Measurements from ENCODE around the gene RUNX1.

Gene RUNX1

DNA sequence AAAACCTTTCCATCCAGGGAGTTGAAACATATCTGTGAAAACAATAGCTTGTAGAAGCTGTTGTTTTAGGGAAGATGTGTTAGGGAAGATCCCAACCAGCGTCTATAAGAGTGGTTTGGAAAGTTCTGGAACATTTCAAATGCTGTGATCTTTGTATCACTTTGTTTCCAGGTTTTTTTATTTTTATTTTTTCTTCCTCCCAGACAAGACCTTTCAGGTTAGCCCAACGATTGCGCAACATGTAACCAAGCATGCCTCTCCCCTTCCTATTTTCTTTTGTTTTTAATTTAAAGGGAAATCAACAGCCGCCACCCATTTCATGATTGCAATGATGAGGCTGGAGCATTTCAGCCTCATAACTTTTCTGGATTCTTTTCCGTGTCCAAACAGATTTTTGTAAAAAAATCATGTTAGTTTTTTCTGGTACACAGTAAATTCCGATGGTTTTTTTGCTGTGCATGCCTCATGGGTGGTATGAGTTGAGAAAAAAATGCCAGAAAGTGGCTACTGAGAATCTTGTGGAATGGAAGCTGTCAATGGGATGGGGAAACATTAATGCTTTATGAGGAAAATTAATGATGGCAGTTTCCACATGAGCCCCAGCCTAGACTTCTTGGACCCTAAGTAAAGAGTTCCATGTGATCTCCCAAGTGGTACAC is 109.3 kb downstream of the RUNX1 start:
- intact Hi-C loops (cut with DNase I) = no loop called here
- no peak for DNase-seq

DNA sequence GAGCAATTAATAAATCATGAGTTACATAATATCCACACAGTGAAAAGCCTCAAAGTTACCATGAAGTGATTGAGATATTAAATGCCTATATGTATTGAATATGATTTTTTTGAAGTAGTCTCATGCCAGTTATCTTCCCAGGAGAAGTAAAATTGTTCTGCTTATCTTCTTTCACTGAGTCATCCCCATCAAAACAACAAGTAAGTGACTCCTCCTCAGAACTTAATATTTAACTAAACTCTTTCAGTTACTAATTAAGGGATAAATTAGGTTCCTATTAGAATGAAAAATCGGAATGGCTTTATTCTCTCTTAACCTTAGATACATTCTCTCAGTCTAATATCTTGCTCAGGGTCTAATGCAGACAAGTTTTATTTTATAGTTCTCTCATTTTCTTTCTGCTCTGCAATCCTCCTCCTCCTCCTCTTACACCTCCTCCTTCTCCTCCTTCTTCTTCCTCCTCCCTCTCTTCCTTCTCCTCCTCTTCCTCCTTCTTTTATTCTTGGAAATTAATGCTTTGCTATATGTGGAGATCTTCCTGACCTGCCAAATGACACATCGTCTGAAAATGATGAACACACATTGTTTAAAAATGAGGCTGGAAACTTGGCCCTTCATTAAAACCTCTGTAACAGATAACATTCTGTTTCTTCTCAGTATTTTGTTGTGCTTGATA is 110.9 kb downstream of the RUNX1 start:
- intact Hi-C loops (cut with DNase I) = no loop called here
- no peak for DNase-seq

DNA sequence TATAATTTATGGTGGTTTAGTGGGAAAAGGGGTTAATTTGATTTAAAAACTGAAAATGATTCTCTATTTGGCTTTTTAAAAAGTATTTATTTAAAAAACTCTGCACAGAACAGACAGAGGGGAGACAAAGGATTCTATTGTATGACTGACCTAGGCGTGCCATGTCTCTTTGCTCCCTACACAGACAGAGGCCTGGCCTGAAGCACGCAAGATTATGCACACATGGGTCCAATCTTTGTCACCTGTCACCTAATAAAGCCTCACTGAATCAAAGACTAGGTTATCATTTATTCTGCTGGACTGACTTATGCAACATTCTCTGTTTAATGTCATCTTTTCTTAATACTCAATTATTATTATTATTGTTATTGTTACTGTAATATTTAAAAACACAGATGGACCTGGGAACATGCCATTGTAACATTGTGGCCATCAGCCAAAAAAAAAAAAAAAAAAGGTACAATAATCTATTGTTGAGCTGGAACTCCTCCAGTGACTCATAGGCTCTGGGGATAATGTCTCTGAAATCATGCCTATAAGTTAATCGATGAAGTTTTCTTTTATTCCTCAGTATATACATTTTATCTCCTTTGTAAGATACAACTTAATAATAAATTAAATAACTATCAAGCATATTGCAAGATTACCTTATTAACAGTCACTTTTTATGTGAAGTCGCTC is 112.1 kb downstream of the RUNX1 start:
- no peak for DNase-seq
- intact Hi-C loops (cut with DNase I) = no loop called here

DNA sequence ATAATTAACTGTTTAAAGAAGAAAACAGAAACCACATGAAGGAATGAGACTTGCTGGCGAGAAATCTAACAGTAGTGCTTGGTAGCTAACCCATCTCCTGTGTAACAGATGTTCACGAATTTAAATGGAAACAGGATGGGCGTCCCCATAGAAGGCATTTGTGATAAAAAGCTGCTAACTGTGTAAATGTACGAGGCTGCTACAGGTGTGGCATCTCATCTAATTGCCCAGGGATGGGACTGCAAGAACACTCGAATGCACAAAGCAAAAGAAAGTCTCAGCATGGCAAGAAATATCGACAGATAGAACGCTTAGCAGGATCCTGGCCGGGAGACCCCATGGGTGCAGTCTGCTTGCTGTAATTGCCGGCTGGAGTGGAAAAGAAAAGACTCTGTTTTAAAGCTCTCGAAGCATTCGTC is 112.7 kb downstream of the RUNX1 start:
- DNase-seq = no peak
- intact Hi-C loops (cut with DNase I) = no loop called here

DNA sequence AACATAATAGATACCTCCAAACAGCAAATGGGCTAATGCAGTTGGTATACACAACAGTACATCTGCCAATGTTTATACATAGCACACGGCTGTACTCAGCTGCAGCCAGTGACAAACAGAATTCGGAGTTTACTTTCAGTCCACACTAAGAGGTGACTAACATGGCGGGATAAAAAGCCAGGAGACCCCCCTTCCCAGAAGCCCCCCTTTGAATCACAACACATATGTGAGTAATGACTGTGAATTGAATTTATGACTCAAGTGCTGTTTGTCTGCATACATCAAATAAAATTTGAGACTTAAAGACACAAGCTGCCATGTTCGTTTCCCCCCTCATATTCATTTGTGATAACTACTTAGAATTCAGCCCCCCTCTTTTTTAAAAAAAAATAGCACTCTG is 113.2 kb downstream of the RUNX1 start:
- intact Hi-C loops (cut with DNase I) = no loop called here
- DNase-seq = no peak

DNA sequence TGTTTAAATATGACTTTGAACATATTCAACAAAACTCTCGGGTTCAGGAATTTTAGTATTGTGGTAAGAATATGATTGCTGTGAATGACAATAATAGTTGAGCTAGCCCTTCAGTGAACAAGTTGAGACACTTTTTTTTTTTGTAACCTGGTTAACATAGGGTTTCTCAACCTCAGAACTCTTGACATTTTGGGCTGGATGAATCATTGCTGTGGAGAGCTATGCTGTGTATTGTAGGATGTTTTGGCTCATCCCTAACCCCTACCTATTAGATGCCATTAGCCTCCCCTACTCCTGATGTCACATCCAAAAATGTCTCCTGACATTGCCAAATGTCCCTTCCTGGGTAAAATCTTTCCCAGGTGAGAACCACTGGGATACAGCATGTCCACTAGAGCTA is 113.7 kb downstream of the RUNX1 start:
- intact Hi-C loops (cut with DNase I) = no loop called here

DNA sequence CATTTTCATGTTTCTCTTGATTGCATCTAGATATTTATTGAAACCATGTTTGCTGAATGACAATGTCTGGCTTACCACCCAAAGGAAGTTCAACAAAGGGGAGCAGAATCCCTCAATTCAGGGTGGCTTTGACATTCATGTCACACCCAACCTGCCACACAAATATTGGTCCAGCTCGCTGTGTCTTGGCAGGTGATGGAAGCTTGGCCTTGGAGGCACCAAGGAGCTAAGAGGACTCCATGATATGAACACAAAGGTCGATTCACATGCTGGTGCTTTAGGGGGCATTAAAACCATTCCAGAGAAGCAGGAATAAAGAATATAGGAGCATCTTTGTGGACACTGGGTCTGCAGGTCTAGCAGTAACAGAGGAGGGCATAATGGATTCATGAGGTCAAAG is 114.8 kb downstream of the RUNX1 start:
- intact Hi-C loops (cut with DNase I) = no loop called here
- no peak for DNase-seq

More for the DNA sequence above, 113.7 kb downstream of the RUNX1 start:
- no peak for DNase-seq

DNA sequence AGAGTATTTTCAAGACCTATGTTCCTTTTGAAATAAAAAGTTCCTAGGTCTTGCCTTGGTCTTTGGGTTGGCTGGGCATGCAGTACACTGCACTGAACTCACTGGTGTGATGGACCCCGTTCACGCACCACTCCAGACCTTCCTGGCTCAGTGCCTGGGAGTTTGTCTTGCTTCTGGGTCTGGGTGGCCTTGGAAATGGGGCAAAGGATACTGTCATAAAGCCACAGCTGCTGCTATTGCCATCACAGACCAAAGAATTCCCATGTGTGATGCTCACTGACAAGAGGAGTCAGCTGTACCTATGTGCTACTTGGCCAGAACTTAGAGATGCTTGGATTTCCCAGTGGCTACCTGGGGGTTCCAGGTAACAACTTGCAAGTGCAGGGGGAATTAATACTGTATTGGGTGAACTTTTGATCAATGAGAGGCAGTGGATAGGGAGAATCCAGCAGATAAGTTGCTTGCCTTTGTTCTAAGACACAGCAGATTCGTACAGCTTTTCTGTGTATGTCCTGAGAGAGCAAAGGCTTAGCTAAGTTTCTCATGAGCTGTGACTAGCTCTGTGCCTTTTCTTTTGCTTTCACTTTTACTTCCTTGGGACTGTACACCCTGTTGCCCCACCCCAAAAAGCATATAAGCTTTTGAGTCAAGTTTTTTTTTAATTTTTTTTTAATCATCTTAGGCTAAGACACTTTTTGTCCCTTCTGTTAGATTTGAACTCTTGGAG is 115.3 kb downstream of the RUNX1 start:
- intact Hi-C loops (cut with DNase I) = no loop called here
- DNase-seq = no peak

DNA sequence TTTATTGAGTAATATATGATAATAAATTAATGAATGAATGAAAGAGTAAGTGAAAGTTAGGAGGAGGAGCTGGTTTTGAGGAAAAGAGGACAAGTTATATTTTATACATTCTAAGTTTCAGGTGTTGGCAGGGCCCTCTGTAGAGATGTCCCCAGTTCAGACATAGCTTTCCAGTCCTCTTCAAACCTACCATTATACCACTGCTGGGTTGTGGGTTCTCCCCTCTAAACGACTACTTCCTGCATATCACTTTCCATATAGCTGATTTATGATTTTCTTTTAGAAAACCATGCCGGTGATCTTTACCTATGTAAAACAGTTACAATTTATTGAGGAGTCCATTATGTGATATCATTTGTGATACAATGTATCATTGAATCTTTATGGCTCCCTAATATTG is 116.9 kb downstream of the RUNX1 start:
- intact Hi-C loops (cut with DNase I) = no loop called here
- no peak for DNase-seq

DNA sequence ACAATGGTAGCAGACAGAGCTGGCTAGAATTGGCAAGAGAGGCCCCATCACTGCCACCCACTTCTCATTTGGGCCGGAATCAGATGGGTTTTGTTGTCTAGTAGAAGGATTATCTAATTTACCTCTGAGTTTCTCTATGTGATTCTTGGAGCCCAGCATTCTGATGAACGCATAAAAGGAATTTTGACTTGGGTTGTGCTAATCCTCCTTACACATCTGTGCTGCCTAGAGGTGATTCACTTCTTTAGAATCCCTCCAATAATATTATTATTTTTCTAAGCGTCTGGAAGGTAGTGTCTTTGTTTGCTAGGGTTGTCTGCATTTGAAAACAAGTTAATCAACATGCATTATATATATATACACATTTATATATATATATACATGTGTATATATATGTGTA is 118.1 kb downstream of the RUNX1 start:
- DNase-seq = no peak

DNA sequence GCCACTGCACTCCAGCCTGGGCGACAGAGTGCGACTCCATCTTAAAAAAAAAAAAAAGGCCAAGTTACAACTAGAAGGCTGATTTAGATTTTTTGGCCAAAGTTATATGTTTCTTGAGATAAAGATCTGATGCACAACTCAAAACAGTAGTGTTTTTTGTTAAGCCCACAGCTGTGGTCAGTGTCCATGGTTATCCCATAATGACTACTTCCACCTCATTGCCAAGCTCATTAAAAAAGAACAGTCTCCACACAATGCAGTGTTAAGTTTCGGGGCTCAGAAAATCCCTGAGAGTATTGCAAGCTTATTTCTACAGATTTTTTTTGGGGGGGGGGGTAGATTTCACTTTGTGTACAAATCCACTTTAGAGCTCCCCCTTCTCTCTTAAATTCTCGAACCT is 120.5 kb downstream of the RUNX1 start:
- no peak for DNase-seq
- intact Hi-C loops (cut with DNase I) = no loop called here

More for the DNA sequence above, 118.1 kb downstream of the RUNX1 start:
- intact Hi-C loops (cut with DNase I) = no loop called here

DNA sequence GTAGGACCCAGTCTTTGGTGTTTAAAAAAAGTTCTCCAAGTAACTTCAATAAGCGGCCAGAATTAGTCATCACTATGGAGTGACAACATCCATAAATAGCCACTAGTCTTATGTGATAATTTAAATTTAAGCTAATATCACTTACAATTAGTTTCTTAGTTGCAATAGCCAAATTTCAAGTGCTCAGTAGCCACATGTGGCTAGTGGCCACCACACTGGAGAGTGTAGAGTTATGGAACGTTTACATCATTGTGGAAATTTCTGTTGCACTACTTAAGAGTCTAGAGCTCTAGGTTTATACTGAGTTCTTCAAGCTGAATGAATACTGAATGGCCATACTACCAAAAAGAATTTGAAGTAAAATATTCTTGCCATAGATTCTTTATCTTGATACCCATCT is 121.1 kb downstream of the RUNX1 start:
- intact Hi-C loops (cut with DNase I) = no loop called here

DNA sequence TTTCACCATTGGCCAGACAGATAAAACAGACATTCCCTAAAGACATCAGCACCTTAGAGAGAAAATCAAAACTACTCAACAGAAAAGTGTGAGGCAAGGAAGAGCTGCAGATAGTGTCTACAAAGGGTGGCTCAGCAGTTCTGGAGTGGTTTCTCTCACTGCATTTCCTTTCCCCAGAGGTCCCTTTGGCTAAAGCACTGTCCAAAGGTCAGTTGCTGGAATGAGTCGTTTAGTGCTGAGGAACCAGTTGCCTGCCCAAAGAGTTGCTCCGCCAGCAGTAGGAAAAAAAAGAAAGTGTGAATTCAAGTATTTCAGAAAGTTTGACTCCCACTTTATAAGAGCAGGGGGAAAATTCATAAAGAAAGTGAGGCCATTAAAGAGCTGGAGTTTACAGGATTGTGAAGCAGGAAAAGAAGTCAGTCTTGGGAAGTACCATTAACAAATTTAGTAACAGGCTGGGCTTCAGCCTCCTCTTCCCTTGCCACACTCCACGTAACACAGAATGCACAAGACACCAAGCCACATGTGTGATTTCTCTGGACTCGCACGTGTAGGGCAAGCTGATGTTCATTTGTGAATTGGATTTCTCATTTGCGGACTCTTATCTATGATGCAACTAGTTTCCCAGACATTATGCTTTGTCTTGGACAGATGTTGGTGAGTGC is 122.2 kb downstream of the RUNX1 start:
- intact Hi-C loops (cut with DNase I) = no loop called here
- no peak for DNase-seq

More for the DNA sequence above, 121.1 kb downstream of the RUNX1 start:
- no peak for DNase-seq

DNA sequence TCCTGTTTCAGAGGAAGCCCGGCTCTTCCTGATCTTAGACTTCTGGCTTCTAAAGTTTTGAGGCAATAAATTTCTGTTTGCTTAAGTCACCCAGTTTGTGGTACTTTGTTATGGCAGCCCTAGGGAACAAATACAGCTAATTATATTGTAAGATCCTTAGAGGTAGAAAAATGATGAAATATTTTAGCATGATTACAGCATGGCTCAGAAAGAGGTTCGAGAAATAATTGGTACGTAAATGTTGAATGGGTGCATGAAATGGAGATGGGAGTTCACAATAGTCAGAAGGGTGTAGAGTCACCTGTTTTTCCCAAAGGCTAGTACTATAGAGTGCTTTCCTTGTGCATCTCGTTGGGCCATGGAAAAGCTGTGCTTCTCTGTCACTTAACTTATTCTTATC is 123.5 kb downstream of the RUNX1 start:
- intact Hi-C loops (cut with DNase I) = no loop called here
- no peak for DNase-seq

DNA sequence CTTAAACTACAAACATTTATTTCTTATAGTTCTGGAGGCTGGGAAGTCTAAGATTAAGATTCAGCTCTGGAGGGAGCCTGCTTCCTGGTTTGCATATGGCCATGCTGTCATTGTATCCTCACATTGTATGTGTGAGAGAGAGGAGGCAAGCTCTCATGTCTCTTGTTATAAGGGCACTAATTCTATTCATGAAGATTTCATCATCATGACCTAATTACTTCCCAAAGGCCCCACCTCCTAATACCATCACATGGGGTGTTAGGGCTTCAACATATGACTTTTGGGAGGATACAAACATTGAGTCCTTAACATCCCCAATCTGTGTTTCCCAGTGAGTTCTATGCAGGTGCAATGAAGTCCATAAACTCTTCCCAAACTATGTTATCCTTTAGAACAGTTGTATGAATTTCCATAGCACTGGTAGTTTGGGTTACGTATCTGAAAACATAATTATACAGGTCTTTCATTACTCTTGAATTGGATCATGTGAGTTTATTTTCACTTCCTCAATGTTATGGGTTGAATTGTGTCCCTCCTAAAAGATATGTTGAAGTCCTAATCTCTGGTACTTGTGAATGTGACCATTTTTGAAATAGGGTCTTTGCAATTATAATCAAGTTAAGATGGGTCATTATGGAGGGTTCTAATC is 124.2 kb downstream of the RUNX1 start:
- intact Hi-C loops (cut with DNase I) = no loop called here
- DNase-seq = no peak

DNA sequence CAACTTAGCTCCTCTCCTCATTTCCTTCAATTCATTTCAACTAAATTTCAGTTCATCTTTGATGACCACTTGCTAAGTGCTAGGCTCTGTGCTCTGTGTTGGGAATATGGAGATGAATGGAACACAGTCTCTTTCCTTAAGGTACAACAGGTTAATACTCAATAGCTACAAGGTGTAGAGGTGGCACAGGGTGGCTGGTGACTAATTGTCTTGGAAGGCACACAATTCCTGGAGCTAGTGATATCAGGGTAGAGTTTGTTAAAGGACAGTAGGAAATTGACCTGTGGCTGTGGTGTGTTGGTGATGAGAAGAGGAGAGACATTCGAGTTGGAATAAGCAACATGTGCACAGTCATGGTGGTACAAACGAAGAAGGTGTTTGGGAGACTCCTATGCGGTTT is 124.9 kb downstream of the RUNX1 start:
- DNase-seq = no peak
- intact Hi-C loops (cut with DNase I) = no loop called here

DNA sequence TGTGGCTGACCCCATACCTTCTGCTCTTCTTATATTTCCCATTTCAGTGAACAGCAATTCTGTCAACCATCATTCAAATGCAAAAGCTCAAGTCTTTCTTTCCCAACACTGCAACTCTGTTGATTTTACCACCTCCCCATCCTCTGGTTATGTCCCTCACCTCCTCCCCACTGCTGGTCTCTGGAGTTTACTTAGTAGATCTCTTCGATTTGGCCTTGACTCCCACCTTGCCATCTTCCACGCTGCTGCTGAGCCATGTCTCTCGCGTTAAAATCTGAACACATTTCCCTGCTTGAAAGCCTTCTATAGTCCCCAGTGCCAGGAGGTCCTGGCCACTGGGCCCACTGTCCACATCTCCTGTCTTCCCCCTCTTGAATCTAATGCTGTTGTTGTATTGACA is 125.5 kb downstream of the RUNX1 start:
- no peak for DNase-seq
- intact Hi-C loops (cut with DNase I) = no loop called here

DNA sequence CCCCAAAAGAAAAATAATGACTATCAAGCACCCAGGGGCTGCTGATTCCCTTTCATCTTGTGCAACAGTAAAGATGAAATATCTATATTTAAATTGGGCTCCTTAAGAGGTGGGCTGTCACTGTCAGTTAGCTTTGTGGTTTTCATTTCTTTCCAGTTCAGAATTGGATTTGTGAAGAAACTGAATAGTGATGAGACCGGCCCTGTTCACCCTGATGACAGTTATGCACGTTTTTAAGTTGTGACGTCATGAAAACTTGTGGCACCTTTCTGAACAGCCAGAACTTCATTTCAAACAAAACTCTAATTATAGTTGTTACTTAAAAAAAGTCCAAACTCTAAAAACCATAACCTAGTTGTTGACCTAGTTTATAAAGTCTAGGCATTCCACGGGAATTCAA is 125.9 kb downstream of the RUNX1 start:
- intact Hi-C loops (cut with DNase I) = no loop called here
- DNase-seq = no peak

DNA sequence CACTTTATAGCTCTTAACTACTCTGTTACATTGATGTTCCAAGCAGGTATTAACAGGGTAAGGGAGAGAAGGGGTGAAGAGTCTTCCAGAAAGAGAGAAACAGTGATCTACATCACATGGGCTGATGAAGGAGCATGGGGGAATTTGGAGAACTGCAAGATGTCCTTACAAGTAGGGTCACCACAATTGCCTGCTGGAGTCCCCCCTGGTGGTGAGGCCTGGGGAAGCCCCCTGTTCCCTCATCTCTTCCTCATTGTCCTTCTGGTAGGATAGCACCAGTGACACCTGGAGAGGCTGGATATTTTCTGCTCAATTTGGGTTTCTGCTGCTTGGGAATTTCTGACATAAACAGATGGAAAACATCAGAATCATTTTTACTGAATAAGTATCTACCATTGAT is 126.6 kb downstream of the RUNX1 start:
- DNase-seq = no peak
- intact Hi-C loops (cut with DNase I) = no loop called here

All from head of caudate nucleus (tissue), 42 donors.